DMS 273 (cell line): ENCODE measurements around the gene FRMPD1.

Source experiments
- DNase-seq: peaks from one replicate; lab custom pipeline; 2025; ENCODE audit not compliant: unreplicated experiment; lab: John Stamatoyannopoulos, UW

Gene FRMPD1

DNA sequence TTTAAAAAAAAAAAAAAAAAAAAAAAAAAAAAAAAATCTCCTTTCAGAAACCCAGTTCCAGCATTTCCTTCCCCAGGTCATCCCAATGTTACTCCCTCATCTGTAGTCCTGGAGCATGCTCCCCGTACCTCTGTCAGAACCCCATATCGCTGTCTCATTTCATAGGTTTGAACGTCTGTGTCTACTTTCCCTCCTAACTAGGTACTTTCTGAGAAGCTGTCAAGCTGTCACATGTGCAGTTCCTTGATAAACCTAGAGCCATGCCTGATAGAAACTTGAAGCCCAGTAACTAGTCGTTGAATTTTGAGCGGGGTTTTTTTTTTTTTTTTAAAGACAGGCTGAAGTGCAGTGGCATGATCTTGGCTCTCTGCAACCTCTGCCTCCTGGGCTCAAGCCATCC lies 118.6 kb downstream of the FRMPD1 start:
- no peak for DNase-seq

DNA sequence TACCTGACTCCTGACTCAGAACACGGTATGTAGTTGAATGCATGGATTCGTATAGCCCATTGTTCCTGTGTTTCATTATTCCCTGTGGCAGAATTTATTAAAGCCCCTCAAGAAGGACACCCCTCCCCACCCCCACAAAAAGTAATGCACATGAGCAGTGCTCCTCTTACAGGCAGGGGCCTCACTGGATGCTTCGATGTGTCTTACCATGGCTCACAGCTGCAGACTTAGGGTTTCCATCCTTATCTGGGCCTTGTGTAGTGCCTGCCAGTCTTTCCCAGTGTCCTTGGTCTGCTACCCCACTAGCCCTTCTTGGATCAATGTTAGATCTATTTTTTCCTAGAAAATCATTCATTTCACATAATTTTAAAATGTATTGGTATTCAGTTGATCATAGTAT lies 119.2 kb downstream of the FRMPD1 start:
- no peak for DNase-seq

DNA sequence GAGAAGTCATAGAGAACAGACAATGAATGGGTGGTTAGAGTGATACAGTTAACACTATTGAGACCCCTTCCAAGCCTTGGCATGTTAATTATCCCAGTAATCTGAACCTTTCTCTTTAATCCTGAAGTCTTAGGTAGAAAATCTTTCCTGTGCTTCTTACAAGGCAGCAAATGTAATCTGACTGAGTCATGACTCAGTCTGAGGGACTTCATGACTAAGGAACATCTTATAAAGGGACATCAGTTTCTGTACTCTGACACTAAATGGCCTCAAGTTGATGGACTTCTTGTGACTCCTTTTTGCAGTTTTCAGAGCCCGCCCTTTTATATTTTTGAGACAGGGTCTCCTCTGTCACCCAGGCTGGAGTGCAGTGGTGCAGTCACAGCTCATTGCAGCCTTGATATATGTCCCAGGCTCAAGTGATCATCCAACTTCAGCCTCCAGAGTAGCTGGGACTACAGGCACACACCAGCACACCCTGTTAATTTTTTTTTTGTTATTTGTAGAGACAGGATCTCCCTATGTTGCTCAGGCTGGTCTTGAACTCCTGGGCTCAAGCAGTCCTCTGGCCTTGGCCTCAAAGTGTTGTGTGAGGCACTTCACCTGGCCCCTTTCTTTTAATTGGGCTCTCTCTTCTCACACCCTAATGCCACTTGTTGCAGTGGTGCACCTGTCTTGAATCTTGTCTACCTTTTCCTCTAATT lies 124.6 kb downstream of the FRMPD1 start:
- DNase-seq: no peak

DNA sequence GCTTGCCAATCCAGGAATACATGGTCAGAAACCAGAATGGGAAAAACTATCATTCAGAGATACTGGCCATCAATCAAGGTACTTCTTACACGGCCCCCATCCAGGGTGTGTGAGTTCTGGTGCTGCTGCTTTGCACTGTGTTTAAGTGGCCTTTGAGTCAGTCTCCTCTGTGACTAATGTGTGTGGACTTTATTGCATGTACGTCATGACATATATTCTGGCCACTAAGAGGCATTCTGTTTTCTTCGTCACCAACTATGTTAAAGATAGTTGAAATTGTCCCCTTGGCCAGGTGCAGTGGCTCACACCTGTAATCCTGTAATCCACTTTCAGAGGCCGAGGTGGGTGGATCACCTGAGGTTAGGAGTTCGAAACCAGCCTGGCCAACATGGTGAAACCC lies 125.6 kb downstream of the FRMPD1 start:
- DNase-seq: no peak

DNA sequence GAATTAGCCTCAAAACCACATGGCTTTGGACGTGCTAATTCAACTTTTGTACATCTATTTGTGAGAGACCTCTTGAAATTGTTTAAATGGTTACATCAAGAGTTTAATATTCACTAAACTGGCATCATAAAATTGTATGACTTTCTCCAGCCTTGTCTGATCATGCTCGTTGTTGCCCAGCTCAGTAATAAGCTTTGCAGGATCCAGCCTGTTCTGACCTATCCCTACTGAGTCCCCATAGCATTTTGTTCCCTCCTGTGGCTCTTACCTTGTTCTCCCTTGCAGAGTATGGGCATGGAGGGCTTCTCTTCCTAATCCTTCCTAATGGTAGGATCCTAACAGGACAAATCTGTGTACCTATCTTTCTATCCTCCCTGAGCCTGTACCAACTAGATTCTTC lies 127.8 kb downstream of the FRMPD1 start:
- DNase-seq: no peak

DNA sequence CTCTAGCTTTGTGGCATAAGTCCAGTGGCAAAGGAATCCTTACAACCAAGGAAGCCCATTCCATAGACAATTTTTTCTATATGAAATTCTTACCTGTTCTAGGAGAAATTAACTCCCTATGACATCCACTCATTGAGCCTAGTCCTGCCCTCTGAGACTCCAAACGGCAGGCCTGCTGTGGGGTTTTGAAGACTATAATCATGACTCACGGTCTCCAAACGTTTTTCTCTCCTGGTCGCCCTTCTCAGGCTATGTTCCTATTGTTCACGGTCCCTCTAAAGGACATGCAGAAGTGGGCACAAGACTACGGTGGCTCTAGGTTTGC lies 133.5 kb downstream of the FRMPD1 start:
- DNase-seq: no peak

DNA sequence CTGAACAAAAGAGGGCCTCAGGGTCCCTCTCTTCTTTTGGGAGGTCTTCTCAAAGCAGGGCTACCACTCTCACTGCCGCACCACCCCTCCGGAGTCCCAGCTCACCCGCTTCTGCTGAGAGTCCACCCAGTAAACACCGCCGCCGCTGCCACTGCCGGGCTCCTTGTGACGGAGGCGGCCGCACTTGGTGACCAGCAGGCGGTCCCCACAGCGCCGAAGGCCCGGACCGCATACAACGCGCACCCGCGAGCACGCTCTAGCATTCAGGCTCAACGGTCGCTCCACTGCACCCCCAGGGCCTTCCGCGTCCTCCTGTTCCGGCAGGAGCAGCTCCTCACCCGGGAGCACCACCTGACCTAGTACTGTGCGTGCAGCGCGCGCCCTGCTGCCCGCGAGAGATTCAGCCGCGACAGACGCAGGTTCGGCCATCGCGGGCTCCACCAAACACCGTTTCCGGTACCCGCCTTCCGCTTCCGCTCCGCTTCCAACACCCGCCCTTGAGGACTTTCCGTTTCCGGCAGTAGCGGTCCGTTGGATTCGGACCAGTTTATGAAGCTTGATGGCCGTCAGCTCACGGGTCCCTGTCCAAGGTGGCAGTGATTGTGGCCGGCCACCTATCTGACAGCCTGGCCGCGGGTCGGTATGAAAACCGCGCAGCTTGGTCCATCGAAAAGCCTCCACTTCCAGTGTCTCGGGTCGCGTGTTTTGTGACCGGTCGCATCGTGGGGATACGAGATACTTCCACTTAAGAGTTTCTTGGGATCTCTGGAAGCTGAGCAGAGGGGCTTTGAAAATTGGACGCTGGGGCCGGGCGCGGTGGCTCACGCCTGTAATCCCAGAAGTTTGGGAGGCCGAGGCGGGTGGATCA lies 134.1 kb downstream of the FRMPD1 start, which contains the start of gene EXOSC3:
TSS of gene EXOSC3 (minus strand) at position 449 of the 868 bp plus-strand sequence. CDS start at position 429, 20 bp downstream.
- peak; percentile 96 for DNase-seq

DNA sequence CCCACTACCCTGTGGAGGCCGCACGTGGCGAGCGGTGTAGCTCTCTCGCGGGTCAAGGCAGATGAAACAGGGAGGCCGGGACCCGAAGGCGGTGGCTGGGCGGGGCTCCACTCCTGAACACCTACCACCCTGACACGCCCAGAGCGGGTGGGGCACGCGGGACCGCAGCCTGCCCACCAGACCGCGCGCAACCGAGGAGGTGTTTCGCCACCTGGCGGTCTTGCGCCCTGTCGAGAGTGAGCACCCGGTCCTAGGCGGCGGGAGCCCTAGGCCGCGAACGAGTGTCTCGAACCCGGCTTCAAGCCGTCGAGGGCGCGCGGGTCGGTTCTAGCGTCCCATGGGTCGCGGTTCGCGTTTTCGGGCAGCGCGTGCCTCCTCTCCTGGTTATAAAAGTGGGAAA lies 136.3 kb downstream of the FRMPD1 start:
- no peak for DNase-seq

DNA sequence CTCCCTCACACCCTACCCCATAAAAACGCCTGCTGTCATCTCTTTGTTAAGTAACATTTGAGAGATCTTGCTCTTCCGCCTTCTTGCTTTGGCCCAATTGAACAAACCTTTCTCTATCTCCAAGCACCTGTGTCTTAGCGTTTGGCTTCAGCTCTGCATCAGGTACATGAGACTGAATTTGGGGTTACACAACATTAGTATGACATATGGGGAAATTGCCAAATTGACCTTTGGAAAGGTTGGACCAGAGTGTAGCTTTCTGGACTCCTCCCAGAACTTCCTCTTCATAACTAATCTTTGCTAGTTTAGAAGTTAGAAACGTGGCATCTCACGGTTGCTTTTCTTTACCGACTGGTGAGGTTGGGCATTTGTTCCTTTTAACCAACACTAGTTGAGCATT lies 137.6 kb downstream of the FRMPD1 start:
- no peak for DNase-seq

DNA sequence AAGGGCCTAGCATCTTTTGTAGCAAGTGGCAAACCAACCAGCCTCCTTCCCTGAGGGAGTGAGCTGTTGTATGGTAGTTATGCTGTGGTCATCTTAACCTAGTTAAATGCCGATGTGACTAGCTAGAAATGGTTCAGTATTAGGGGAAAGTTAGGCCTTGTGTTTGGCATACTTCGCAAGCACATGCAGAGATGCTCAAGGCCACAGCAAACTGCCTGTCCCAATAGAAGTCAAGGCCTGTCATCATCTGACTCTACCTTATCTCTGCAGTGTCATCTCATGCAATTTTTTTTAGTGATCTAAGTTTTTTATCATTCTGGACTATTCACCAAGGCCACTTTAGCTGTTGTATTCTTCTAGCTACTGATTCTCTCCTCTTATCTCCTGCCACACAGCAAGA lies 139.3 kb downstream of the FRMPD1 start:
- DNase-seq: no peak

DNA sequence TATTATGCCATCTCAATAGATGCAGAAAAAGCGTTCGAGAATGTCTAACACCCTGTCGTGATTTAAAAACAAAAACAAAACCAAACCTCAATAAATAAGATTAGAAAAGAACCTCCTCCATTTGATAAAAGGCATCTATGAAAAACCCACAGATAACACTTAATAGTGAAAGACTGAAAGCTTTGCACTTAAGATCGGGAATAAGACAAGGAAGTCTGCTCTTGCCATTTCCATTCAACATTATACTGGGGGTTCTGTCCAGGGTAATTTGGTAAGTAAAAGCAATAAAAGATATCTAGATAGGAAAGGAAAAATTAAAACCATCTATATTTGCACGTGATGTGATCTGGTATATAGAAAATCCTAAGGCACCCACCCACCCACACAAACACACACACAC lies 141.4 kb downstream of the FRMPD1 start:
- DNase-seq: no peak

DNA sequence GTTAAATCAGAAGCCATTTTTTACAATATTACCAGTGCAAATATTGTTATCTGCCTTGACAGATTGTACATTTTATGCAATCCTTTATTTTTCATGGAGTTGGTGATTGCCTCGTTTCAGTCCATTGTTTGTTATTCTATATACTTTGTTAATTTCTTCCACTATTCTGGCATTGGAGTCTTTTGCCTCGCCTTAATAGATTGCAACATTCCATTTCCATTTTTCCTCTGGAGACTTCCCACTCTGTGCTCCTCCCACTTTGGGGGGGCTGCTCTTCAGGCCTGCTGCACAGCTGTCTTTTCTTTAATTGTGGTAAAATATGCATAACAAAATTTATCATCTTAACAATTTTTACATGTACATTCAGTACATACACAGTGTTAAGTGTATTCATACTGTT lies 145.5 kb downstream of the FRMPD1 start:
- DNase-seq: no peak
